GM19324 (cell line): ENCODE measurements around the gene IMP4.

Source experiments
- ATAC-seq: cut with Tn5 transposase; IDR thresholded peaks from one replicate; pipeline ENCODE4 v1.9.1; 2021; ENCODE audit warnings: mild to moderate bottlenecking, moderate library complexity; ENCODE audit not compliant: unreplicated experiment, low FRiP score

Gene IMP4

DNA sequence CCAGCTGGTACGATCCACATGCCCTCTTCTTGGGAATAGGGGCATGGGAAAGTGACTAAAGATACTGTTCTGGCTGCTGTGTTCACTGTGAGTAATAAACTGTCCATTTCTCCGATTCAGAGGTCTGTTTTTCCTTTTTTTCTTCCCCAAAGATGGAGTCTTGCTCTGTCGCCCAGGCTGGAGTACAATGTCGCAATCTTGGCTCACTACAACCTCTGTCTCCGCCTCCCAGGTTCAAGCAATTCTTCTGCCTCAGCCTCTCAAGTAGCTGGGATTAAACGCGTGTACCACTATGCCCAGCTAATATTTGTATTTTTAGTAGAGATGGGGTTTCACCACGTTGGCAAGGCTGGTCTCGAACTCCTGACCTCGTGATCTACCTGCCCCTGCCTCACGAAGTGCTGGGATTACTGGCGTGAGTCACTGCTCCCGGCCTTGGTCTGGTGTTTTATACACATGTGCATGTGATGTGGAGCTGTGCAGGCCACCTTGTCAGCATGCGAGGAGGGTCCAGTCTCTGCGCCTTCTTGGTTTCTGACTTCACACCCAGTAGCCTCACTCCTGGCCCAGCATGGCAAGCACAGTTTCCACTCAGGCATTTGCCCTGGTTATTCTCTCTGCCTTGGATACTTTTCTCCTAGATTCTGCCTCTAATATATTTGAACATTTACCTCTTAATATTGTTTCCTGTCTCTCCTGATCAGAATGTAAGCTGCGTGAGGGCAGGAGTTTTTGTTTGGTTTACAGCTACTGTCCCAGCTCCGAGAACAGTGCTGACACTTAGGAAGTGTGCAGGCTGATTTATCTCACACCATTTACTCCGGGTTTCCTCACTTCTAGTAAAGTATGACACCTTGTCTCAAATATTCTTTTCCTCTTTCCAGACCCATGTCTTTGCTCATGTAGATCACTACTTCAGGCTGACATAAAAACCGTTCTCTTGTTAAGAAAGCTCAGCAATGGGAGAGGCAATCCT lies 32.9 kb downstream of the IMP4 start:
- no peak for ATAC-seq

DNA sequence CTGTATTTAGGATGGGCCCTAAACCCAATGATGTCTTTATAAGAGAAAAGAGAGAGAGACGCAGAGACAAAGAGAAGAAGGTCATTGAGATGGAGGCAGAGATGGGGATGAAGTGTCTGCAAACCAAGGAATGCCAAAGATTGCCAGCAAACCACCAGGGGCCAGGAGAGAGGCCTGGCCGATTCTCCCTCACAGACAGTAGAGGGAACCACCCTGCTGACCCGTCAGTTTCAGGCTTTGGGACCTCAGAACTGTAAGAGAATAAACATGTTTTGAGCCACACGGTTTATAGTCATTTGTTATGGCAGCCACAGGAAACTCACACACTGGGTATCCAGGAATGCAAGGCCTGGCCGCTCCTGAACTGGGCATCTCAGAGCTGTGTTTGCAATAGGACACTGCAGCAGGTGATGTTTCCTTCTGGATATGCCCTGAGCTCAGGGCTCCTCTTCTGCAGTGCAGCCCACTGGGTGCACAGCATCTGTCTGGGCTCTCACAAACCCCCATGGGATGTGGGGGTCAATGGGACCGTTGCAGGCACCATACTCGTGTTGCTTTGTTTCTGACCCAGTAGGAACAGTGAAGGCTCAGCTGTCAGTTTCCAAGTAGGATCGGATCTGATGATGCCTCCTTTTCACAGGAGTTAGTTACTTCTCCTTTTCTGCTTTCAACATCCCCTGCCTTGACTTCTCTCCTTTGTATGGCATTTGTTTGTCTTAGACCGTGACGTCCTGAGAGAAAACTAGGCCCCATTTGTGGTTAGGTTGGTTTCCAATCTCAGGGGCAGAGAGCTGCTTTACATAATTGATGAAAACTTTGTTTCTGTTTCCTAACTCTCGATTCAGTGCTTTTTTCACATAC lies 34.0 kb downstream of the IMP4 start:
- peak; percentile 60 for ATAC-seq

DNA sequence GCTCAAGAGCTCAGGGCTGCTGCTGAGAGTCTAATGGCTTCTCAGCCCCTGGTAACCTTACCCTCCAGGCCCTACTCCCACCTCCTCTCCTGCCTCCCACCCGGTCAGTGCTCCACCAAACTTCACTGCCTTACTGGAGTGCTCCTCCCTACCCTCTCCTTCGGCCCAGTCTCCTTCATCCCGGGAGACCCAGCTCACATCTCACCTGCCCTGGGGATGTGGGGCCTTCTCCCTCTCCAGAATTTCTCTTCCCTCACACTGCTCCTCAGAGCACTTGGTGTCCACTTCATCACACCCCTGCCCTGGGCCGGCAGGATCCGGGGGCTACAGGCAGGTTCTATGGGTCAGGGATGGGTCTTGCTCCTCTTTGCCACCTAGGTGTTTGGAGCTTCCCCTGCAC lies 34.8 kb downstream of the IMP4 start:
- no peak for ATAC-seq

DNA sequence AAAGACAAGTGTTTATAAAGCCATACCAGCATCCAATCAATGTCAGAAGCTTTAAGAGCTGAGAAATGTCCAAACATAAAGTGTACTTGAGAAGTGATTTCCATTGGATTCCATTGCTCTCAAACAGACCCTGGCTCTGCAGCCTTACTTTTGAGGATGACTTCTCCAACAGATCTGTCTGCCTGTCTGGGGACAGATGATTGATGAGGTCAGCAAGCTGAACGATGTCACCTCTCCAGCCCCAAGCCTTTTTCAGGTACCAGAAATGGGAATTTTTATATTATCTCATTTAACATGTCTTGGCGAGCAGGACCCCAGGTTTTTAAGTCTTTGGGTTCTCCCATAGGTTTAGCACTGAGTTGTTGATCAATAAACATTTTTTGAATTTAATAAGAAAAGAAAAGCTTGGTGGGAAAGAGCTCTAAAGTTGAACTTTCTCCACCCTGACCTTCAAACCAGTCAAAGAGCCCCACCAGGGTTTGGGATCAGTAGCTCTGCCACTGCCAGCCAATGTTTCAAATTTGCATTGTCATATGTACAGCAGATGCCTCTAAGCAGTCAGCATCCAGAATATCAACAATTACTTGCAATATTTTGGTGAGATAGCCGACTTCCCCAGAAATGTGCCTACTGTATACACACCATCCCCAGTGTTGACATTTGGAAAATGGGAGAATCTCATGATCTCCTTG lies 35.7 kb downstream of the IMP4 start:
- ATAC-seq = no peak

DNA sequence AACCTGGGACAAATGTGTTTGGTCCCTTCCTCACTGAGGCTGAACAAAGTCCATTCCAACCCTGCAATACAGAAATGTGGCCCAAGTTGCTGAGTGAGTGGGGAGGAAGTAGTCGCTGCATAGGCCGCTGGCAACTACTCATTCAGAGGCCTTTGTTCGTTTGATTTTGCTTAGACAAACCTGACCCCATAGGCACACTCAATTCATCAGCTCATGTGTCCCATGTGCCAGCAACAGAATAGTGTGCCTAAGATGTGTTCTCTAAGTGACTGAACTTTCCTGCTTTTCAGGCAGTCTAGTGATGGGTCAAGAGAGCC lies 36.2 kb downstream of the IMP4 start:
- ATAC-seq = no peak

DNA sequence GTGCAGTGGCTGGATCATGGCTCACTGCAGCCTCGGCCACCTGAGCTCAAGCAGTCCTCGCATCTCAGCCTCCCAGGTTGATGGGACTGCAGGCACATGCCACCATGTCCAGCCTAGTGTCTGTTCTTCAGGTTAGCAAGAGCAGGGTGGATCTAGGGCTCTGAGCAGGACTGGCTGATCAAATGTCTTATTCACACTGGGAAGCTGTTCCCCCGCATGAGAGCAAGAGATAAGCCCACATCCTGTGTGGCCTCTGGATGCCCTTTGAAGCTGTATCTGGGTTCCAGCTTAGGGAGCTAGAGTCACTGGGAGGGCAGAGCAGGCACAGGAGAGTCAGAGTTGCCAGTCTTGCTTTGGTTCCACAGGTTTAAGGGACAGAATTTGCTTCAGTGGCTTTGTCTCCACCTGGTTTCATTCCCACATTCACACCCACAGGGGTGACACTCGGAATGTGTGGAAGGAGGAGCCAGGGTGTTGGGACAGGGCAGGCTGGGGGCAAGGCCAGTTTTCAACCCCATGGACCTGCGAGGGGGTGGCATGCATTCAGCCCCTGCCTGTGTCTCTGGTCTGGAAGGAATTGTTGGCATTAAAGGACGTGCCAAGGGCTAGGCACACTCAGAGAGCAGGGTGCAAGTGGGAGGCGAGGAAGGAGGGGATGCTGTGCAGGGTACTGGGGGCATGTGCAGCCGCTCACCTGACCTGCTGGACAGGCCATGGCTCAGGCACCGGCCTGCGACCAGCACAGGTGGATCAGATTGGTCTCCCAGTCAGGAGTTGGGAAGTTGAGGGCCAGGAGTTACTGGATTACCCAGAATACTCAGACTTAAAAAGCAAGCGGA lies 37.6 kb downstream of the IMP4 start:
- no peak for ATAC-seq

DNA sequence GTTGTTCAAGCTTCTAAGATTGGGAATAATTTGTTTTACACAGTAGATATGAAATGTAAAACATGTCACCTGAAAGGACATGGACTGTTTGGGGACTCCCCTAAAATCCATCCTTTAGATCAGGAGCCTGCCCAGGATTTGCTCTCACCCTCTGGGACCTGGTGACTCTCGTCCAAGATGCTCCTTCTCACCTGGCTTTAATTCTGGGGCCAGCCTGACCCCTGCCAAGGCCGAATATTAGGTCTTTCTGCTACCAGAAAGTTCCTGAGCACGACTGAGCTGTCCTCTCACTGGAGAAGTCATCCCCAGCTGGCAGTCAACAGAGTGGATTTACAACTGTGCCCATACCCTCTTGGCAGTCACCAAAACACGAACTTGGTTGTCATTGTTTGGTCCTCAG lies 38.4 kb downstream of the IMP4 start:
- ATAC-seq = no peak

DNA sequence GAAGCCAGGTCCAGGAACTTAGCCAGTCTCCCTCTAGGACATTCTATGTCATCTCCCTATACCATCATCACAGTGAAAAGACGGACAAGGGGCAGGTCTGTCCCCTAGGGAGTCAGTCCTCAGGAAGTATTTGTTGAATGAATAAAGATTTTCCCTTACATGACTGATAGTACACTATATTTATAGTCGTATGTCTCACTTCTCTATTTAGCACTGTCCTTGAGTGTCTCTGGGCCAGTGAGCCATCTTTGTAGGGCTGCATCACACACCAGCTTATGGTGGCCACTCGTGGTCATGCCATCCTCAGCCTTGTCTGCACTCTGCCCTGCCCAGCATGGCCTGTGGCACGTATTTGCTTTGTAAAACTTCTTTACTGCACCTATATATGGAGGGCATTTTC lies 38.9 kb downstream of the IMP4 start:
- ATAC-seq = no peak

DNA sequence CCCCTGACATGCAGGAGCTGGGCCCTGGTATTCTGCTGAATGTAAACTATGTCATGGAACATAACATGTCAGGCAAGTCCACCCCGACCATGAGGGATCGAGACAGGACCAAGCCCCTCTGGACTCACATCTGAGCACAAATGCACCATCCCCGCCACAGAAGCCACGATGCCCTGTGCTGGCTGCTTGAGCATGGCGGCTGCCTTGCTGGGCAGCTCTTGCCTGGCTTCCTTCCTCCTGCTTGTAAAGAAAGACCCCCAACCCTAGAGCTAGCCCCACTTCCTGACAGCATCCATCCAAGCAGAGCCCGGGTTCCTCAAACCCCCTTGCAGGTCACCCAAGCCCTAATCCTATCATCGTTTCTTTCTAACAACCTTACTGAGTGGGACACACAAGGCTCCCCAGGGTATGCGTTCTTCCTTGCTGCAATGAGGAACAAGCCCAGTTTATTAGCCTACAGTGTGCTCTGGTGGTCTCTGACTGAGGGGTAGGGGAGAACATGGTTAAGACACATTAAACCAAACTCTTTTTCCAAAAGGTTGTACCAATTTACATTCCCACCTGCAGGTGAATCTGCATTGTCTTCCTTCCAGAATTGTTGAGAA lies 39.7 kb downstream of the IMP4 start:
- no peak for ATAC-seq

DNA sequence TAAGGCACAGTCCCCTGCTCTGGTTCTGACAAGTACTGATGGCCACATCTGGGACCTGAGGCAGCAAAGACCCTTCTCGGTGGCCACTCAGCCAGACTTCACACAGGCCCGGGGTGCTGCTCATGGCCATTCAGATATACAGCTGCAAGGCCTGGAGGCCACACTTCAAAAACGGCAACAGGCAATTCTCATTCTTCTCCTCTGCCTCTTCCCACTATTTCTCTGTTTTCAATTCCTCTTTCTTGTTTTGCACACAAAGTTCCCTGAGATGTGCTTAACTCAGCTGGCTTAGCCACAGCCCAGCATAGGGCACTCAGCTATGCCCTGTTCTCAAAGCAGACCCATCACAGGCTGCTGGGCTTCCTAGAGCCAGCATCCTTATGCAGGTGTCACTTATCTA lies 43.0 kb downstream of the IMP4 start:
- ATAC-seq = peak; percentile 47

DNA sequence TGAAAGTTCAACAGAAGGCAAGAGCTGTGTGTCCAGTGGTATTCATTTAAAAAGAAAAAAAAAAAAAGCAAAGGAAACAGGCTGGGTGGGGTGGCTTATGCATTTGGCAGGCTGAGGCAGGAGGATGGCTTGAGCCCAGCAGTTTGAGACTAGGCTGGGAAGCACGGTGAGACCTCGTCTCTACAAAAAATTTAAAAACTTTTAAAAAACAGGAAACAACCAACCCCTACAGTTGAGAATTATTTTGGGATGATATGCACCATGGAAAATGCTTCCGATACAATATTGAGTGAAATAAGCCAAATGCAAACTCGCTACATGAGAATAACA lies 44.3 kb downstream of the IMP4 start:
- ATAC-seq = no peak

DNA sequence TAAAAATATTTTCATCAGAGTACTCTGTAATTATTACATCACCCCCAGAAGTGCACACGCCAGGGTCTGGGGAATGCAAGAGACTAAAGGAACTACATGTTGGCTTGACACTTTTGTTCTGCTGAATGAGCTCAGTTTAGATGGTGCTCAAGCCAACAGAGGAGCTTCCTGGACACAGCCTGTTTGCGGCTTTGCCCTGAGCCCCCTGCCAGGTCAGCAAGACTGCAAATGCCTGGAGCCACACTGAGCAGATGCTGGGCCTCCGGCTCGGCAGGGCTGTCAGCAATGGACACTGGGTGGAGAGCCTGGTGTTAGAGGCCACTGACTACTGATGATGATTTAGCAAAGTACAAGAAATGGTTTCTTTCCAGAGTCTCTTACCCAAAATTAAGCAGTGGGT lies 45.1 kb downstream of the IMP4 start:
- no peak for ATAC-seq

DNA sequence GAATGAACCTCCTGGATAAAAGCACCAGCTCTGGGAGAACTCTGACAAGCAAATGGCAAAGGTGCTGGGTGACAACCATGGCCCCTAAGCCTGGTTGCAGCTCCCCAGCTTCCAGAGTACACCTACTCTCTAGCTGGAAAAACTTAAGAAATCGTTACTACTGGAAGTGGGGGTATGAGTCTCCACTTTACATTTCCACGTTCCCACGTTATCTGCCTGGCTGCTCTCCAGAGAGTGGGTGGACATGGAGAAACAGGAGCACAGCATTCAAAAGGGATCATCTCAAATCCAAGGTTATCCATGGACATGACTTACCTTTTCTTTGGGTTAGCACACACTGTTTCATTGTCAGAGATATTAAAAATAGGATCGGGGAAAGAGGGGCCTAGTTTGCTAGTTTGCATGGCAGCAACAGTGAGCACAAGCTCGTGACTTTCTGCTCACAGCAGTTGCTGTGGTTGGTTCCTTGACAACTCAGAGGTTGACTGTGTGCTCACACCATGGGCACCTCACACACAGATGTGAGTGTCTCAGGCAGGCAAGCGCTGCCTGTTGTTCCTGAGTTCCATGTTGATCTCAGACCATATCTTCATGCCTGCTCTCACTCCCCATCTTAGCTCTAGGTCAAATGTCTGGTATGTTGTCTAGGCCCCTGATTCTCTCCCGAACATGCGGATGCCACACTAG lies 45.7 kb downstream of the IMP4 start:
- ATAC-seq = no peak

DNA sequence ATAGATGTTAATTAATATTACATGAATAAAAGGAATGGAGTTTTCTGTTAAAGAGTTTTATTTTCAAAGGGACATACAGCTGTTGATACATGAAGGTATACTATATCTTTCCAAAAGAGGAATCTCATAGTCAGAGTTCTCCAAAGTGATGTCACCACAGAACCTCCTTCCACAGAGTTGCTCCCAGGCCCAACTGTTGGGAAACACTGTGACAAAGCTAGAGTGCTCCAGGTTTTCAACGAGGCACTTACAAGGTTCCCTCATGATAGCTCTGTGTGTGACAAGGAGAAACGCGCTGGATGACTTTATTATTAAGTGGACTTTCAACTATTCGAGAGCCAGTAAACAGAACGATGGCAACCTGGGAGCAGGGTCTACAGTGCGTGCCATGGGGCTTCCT lies 46.7 kb downstream of the IMP4 start:
- no peak for ATAC-seq

DNA sequence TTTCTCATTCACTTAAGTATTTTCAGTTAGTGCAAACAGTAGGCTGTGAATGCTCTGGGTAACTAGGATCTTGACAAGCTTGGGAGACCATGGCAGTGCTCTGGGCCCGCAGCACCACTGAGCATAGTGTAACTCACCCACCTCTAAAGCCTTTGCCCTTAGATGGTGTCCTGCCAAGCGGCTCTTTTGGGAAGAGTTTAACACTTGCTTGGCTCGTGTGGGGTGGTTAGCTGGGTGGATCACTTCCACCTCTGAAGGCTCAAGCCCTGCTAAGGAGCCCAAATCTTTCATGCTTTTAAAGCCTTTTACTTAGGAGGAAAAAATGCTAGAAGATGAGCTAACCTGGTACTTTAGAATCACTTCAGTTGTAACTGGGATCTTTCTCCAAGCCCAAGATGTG lies 47.1 kb downstream of the IMP4 start:
- no peak for ATAC-seq

DNA sequence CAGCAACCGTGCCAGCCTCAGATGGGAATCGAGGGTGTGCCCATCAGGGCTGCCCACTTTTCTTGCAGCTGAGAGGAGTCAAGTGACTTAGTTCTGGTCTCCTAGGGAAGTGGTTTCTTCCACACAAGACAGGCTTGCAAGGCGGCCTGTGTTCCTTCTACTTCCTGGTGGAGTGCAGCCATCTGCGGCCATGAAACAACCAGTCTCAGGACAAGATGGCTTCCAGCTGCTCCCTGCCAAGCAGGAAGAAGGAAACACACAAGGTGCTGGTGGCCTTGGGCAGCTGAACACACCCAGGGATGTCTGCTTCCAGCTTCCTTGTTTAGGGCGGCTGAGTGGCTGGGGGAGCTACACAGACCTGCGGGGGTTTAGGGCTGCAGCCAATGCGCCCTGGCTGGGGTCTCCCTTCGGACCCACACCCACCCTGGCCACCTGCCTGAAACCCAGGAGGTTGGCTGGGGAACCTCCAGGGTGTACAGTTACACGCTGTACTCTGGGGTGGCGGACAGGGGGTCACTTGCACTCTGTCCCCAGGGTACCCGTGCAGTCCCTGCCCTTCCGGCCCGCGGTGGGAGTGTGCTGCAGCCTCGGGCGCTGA lies 47.9 kb downstream of the IMP4 start:
- no peak for ATAC-seq

DNA sequence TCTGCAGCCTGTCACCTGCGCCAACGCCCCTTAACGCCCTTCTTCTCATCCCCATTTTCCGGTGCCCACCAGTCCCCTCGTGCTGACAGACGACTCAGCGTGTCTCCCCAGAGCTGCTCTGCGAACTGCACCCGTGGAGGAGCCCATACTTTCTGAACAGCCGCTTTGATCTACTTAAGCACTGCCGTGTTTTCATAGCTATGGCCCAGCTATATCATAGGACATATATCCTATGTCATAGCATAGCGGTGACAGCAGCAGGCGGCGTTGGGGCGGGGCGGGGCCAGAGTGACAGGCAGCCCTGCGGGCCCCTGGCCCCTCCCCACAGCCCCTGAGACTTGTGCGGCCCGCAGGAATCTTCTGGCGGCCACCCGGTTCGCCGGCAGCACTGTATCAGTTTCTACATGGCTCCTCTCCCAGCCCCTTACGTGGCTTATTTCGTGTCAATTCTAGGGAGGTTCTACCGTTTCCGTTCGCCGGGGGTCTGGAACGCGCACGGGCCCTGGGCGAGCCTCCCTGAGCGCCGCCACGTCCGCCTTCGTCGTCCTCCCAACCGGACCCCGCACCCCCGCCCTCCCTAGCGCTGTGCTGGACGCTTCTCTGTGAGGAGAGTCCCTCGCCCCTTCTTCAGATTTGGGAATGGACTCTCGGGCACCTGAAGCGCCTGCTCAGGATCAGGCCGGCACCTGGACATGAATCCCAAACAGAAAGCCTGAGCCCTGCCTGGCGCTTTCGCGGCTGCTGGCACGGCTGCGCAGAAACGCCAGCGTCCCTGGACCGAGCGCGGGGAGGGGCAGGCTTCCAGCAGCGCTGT lies 48.6 kb downstream of the IMP4 start:
- ATAC-seq = peak; percentile 68
